Astrocyte (in vitro differentiated cells and primary cell): ENCODE measurements around the gene MTUS2.

Experiments
- EZH2 ChIP-seq: IDR thresholded peaks from 2 replicates; pipeline ENCODE4 v1.6.1; 2012; ENCODE audit warnings: mild to moderate bottlenecking, low read length, inconsistent platforms; ENCODE audit not compliant: insufficient read depth
- TF ChIP-seq, protein P1 (sequence below): IDR thresholded peaks from 2 replicates; pipeline ENCODE4 v1.5.1; 2011; ENCODE audit warnings: low read depth, mild to moderate bottlenecking, inconsistent platforms, low read length, moderate library complexity; ENCODE audit not compliant: insufficient read depth

DNA sequence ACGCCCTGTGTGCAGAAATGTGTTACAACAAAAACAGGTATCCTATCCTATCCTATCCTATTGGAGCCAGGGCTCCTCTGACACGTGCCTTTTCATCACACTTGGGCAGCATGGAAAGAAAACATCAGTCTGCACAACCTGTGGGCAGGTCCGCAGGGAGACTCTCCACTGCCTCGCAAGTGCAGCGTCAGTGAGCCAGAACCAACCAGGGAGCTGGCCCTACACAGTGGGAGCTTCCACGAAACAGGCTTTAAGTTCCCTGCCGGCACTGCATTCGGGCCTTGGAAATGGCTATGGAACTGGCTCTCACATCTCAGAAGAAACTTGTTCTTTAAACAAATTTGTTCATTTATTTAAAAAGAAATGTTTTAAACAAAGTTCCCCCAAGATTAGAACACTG, 725.8 kb downstream of the MTUS2 start:
- TF ChIP-seq, protein P1, sequence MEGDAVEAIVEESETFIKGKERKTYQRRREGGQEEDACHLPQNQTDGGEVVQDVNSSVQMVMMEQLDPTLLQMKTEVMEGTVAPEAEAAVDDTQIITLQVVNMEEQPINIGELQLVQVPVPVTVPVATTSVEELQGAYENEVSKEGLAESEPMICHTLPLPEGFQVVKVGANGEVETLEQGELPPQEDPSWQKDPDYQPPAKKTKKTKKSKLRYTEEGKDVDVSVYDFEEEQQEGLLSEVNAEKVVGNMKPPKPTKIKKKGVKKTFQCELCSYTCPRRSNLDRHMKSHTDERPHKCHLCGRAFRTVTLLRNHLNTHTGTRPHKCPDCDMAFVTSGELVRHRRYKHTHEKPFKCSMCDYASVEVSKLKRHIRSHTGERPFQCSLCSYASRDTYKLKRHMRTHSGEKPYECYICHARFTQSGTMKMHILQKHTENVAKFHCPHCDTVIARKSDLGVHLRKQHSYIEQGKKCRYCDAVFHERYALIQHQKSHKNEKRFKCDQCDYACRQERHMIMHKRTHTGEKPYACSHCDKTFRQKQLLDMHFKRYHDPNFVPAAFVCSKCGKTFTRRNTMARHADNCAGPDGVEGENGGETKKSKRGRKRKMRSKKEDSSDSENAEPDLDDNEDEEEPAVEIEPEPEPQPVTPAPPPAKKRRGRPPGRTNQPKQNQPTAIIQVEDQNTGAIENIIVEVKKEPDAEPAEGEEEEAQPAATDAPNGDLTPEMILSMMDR, result no peak
- TF ChIP-seq EZH2, result no peak
